PC-9 (cell line): Measurements from ENCODE around the gene HBP1.

ENCODE experiments used
- EZH2 ChIP-seq: fragments of 200-600 bp; sonication (generic); IDR thresholded peaks from 2 replicates; pipeline ENCODE4 v1.8.0; 2017; ENCODE audit warnings: antibody characterized with exemption, low read depth
- TF ChIP-seq, protein P1 (sequence below): fragments of 200-600 bp; sonication (generic); conservative IDR thresholded peaks from 2 replicates; pipeline ENCODE4 v1.6.1; 2017; ENCODE audit warnings: mixed run types, antibody characterized with exemption, mild to moderate bottlenecking, moderate library complexity

DNA sequence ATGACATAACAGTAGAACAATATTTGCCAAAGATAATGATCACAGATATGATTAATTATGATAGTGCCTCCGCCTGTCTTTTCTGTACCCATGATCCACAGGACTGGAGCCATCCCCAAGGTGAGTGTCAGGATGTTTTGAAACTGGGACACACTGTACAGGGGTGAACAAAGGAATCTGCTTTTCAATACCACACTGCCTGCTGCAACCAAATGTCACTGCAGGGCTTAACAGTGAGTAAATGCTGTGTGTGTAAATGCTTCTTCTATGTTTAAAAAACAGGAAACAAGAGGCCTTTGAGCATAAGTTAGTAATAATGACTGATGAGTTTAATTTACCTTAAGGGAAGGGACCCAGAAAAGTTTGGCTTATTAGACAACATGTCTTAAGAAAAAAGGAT, 65.2 kb downstream of the HBP1 start:
- TF ChIP-seq, protein P1, sequence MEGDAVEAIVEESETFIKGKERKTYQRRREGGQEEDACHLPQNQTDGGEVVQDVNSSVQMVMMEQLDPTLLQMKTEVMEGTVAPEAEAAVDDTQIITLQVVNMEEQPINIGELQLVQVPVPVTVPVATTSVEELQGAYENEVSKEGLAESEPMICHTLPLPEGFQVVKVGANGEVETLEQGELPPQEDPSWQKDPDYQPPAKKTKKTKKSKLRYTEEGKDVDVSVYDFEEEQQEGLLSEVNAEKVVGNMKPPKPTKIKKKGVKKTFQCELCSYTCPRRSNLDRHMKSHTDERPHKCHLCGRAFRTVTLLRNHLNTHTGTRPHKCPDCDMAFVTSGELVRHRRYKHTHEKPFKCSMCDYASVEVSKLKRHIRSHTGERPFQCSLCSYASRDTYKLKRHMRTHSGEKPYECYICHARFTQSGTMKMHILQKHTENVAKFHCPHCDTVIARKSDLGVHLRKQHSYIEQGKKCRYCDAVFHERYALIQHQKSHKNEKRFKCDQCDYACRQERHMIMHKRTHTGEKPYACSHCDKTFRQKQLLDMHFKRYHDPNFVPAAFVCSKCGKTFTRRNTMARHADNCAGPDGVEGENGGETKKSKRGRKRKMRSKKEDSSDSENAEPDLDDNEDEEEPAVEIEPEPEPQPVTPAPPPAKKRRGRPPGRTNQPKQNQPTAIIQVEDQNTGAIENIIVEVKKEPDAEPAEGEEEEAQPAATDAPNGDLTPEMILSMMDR = no peak
- TF ChIP-seq EZH2 = no peak
